Measurements from ENCODE around the gene KCNAB2.
"Not testable (repeated sequence)": the region's sequence is repeated elsewhere in the genome, so short reads cannot be mapped to it uniquely, and the experiment has no call there.

DNA sequence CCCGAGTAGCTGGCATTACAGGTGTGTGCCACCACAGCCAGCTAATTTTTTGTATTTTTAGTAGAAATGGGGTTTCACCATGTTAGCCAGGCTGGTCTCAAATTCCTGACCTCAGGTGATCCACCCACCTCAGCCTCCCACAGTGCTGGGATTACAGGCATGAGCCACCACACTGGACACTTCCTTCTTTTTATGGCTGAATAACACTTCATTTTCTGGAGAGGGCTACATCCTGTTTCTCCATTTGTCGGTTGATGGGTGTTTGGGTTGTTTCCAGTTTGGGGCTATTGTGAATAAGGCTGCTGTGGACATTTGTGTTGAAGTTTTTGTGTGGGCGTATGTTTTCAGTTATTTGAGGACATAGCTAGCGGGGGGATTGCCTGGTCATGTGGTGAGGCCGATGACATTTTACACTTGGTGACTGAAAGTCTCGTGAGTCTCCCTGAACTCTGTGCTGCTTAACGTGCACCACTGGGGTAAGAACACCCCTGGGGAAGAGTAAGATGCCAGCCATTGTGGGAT, 17.9 kb downstream of the KCNAB2 start:
- not testable (repeated sequence) for TF ChIP-seq CTCF (IDR thresholded peaks at IDR 0.05; ENCODE audit: low read depth, low read length); EZH2phosphoT487 (IDR thresholded peaks at IDR 0.05; ENCODE audit: low read depth)

Measured in OCI-LY3 (cell line).